Glutamatergic neuron (in vitro differentiated cells): Measurements from ENCODE around the gene ZNF778. TPM values are rescaled to one million over a fixed set of nuclear protein-coding genes. Genes with fewer than 3 reads are reported as not detected.
"Not testable (repeated sequence)": the region's sequence is repeated elsewhere in the genome, so short reads cannot be mapped to it uniquely, and the experiment has no call there.

Experiments used
- DNase-seq: peaks from one replicate; pipeline ENCODE4 v3.0.0; 2022
- H3K27ac Mint-ChIP-seq: one replicate; pipeline ENCODE4 v1.8.0; 2020; ENCODE audit warnings: mild to moderate bottlenecking, mixed read lengths, inconsistent platforms; ENCODE audit not compliant: unreplicated experiment
- H3K27me3 Mint-ChIP-seq: one replicate; pipeline ENCODE4 v1.8.0; 2020; ENCODE audit warnings: mild to moderate bottlenecking, moderate library complexity, mixed read lengths, inconsistent platforms; ENCODE audit not compliant: unreplicated experiment
- H3K36me3 Mint-ChIP-seq: one replicate; pipeline ENCODE4 v1.8.0; 2020; ENCODE audit warnings: mild to moderate bottlenecking, mixed read lengths, inconsistent platforms; ENCODE audit not compliant: unreplicated experiment
- H3K4me1 Mint-ChIP-seq: one replicate; pipeline ENCODE4 v1.8.0; 2020; ENCODE audit warnings: mild to moderate bottlenecking, low read depth, mixed read lengths, inconsistent platforms; ENCODE audit not compliant: unreplicated experiment
- H3K4me3 Mint-ChIP-seq: one replicate; pipeline ENCODE4 v1.8.0; 2020; ENCODE audit warnings: mild to moderate bottlenecking, mixed read lengths, inconsistent platforms; ENCODE audit not compliant: unreplicated experiment
- H3K9me3 Mint-ChIP-seq: one replicate; pipeline ENCODE4 v1.8.0; 2020; ENCODE audit warnings: mild to moderate bottlenecking, moderate library complexity, mixed read lengths, inconsistent platforms; ENCODE audit not compliant: unreplicated experiment
- total RNA-seq: library from RNA; stranded (reverse); fragmentation: NEBNext Ultra II Directional; extraction: Animal tissue kit (Norgen Biotek cat#: 25700); gene quantifications from one replicate; pipeline ENCODE4 v1.2.1, GENCODE V29; 2021; ENCODE audit not compliant: unreplicated experiment
- TF ChIP-seq, protein P1 (sequence below): fragments of 200-600 bp; sonication (generic); IDR thresholded peaks from one replicate; pipeline ENCODE4 v1.5.0; 2021; ENCODE audit not compliant: partially characterized antibody, unreplicated experiment

Gene ZNF778
- total RNA-seq, 1 donor from 2014 or later, result 36.2 TPM

DNA sequence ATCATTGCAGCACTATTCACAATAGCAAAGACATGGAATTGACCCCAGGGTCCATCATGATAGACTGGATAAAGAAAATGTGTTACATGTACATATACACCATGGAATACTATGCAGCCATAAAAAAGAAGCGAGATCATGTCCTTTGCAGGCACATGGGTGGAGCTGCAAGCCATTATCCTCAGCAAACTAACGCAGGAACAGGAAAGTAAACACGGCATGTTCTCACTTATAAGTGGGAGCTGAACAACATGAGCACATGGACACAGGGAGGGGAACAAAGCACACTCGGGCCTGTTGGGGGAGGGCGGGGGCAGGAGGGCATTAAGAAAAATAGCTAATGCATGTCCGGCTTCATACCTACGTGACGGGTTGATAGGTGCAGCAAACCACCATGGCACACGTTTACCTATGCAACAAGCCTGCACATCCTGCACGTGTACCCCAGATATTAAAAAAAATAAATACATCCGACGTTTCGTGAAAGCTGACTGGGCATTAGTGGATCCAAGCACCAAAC lies 28.9 kb downstream of the ZNF778 start:
- peak overlapping the region; percentile 78 for H3K4me3 Mint-ChIP-seq
- peaks cover 12% of the 10 kb centered on the region for H3K9me3 Mint-ChIP-seq
- TF ChIP-seq, protein P1, sequence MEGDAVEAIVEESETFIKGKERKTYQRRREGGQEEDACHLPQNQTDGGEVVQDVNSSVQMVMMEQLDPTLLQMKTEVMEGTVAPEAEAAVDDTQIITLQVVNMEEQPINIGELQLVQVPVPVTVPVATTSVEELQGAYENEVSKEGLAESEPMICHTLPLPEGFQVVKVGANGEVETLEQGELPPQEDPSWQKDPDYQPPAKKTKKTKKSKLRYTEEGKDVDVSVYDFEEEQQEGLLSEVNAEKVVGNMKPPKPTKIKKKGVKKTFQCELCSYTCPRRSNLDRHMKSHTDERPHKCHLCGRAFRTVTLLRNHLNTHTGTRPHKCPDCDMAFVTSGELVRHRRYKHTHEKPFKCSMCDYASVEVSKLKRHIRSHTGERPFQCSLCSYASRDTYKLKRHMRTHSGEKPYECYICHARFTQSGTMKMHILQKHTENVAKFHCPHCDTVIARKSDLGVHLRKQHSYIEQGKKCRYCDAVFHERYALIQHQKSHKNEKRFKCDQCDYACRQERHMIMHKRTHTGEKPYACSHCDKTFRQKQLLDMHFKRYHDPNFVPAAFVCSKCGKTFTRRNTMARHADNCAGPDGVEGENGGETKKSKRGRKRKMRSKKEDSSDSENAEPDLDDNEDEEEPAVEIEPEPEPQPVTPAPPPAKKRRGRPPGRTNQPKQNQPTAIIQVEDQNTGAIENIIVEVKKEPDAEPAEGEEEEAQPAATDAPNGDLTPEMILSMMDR, result no peak
- no peaks in the 10 kb centered on the region for H3K4me1 Mint-ChIP-seq
- H3K27ac Mint-ChIP-seq, result peak overlapping the region; percentile 7
- DNase-seq, result no peak
- peaks cover 7% of the 10 kb centered on the region for H3K27me3 Mint-ChIP-seq
- H3K36me3 Mint-ChIP-seq, result peaks cover 9% of the 10 kb centered on the region

DNA sequence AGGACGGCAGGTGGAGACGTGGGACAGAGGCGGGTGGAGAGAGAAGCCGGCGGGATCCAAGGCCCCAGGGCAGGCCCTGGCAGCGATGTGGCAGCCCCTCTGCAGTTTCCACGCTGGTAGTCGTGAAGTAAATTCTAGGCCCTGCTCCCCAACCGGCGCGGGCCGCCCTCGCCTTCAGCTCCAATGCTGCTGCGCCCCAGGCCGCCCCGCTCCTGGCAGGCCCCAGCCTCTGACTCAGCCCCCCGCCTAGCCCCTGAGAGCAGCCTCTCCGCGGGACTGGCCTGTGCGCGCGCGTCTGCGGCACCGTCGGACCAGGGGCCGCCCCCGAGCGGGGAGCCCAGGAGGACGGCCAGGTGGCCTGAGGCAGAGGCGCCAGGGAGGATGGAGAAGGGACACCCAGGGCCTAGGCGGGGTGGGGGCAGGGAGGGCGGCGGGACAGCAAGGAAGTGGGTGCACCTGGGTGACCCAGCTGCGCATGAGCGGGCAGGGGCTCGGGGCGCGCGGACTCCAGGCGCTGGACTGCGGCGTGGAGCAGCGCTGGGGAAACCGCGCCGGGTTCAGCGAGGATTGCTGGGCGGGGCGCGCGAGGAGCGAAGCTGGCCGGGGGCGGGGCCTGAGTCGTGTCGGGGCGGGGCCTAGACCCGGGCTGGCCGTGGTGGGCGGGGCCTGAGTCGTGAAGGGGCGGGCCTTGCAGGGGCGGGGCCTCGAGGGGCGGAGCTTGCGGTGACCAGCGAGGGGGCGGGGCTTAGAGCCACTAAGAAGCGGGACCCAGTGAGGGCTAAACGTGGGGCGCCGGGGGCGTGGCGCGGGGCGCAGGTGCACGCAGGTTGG lies 29.6 kb downstream of the ZNF778 start:
- H3K9me3 Mint-ChIP-seq, result peaks cover 15% of the 10 kb centered on the region
- peaks cover 13% of the 10 kb centered on the region for H3K36me3 Mint-ChIP-seq
- no peak overlapping the region for H3K27ac Mint-ChIP-seq
- H3K4me1 Mint-ChIP-seq, result no peaks in the 10 kb centered on the region
- peak; percentile 94 for DNase-seq
- H3K27me3 Mint-ChIP-seq, result peaks cover 7% of the 10 kb centered on the region
- TF ChIP-seq, protein P1, result no peak
- peak overlapping the region; percentile 78 for H3K4me3 Mint-ChIP-seq

DNA sequence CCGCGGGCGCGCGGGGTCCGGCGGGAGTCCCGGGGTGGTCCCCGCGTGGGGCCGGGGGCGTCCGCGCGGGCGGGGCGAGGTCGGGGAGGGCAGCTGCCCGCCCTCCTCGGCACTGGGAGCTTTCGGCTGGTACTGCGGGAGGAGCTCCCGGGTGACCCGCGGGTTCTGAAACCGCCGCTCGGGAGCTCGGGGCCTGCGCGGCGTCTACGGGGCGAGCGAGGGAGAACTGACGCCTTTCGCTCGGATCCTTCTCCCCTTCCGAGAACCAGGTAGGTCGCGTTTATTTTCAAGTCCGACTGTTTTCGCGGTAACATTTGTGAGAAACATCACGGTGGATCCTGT lies 30.2 kb downstream of the ZNF778 start:
- not testable (repeated sequence) for H3K27me3 Mint-ChIP-seq, DNase-seq
- H3K4me3 Mint-ChIP-seq, result peak overlapping the region; percentile 49

DNA sequence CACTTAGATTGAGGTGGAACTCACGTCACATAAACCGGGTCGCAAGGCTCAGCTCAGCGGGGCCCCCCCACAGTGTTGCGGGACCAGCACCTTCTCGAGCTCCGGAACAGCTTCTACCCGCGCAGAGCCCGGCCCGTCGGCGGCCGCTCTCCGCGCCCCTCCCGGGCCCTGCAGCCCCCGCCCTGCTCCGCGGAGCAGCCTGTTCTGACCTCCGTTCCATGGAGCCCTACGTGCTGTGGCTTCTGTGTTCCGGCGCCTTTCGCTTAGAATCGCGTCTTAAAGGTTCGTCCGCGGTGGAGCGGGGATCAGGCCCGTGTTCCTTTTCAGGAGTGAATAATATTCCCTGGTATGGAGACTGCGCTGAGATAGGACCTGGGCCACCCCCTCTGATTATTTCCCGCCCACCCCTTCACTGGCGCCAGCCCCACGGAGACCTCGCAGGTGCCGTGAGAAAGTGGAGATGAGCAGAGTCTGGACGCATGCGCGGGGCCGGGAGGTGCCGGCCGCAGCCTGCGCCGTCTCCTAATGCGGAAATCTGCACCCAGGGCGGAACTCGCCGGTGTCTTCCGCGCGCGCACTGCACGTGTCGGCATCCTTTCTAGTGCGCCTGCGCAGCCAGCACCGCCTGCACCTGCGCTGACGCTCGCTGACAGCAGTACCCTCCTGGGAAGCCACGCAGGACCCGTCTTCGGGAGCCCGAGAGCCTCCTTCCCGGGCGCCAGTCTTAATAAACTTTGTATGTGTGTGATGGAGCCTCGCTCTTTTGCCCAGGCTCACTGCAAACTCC lies 30.9 kb downstream of the ZNF778 start:
- peak overlapping the region; percentile 49 for H3K4me3 Mint-ChIP-seq
- H3K36me3 Mint-ChIP-seq, result peaks cover 13% of the 10 kb centered on the region
- TF ChIP-seq, protein P1, result no peak
- no peaks in the 10 kb centered on the region for H3K4me1 Mint-ChIP-seq
- H3K27ac Mint-ChIP-seq, result no peak overlapping the region
- no peak for DNase-seq
- peaks cover 7% of the 10 kb centered on the region for H3K27me3 Mint-ChIP-seq
- H3K9me3 Mint-ChIP-seq, result peaks cover 13% of the 10 kb centered on the region

More for the DNA sequence above, 30.2 kb downstream of the ZNF778 start:
- H3K4me1 Mint-ChIP-seq, H3K27ac Mint-ChIP-seq: not testable (repeated sequence)
- peaks cover 13% of the 10 kb centered on the region for H3K36me3 Mint-ChIP-seq
- H3K9me3 Mint-ChIP-seq, result peaks cover 15% of the 10 kb centered on the region

DNA sequence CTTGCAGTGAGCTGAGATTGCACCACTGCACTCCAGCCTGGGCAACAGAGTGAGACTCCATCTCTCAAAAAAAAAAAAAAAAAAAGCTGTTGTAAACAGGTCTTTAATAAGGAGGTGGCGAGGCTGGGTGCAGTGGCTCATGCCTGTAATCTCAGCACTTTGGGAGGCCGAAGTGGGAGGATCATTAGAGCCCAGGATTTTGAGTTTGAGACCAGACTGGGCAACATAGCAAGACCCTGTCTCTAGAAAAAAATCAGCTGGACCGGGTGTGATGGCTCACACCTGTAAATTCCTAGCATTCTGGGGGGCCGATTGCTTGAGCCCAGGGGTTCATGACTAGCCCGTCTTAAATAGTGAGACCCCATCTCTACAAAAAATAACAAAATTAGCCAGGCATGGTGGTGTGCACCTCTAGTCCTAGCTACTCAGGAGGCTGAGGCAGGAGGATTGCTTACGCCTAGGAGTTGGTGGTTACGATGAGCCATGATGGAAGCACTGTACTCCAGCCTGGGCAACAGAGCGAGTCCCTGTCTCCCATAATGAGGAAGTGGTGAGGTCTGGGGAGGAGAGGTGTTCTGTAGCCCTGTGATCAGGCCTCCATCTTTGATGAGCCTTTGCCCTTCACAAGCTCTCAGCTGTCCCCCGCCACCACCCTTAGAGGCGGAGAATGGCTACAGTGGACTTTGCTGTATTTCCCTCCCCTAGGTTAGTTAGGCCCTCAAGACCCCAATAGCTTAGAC lies 36.2 kb downstream of the ZNF778 start:
- peaks cover 21% of the 10 kb centered on the region for H3K9me3 Mint-ChIP-seq
- TF ChIP-seq, protein P1, result no peak
- DNase-seq, result no peak
- H3K36me3 Mint-ChIP-seq, result peaks cover 19% of the 10 kb centered on the region
- no peak overlapping the region for H3K4me3 Mint-ChIP-seq
- peaks cover 14% of the 10 kb centered on the region for H3K27me3 Mint-ChIP-seq
- H3K4me1 Mint-ChIP-seq, result peaks cover 3% of the 10 kb centered on the region
- no peak overlapping the region for H3K27ac Mint-ChIP-seq
